ENCODE results near the gene STEAP3. TPM values are rescaled to one million over a fixed set of nuclear protein-coding genes. Genes with fewer than 3 reads are reported as not detected.

Gene STEAP3
- total RNA-seq, 1 donor from 2014 or later, result 38.8 TPM

GRCh38 chr2:119222863-119223520 is 642 bp upstream of the STEAP3 start:
- DNase-seq (ENCODE audit: low read depth), result no peak
- TF ChIP-seq CTCF (IDR thresholded peaks at IDR 0.05; ENCODE audit: insufficient read depth, low read length, poor library complexity, severe bottlenecking), result no peak
- H3K36me3 ChIP-seq (ENCODE audit: control insufficient read depth, insufficient read depth, low read length), result no peaks in the 10 kb centered on the region
- no peaks in the 10 kb centered on the region for H3K27me3 ChIP-seq (ENCODE audit: control insufficient read depth, insufficient read depth, low read length)
- H3K4me3 ChIP-seq (ENCODE audit: low read depth, low read length), result peak overlapping the region; percentile 59

- Histone ChIP-seq H3K27me3 (ENCODE audit: control insufficient read depth, insufficient read depth, low read length) (no peaks in the 10 kb centered on the region), H3K36me3 (ENCODE audit: control insufficient read depth, insufficient read depth, low read length) (no peaks in the 10 kb centered on the region), H3K4me3 (ENCODE audit: low read depth, low read length) (peak overlapping the region; percentile 59)
- no peak for TF ChIP-seq CTCF (IDR thresholded peaks at IDR 0.05; ENCODE audit: insufficient read depth, low read length, poor library complexity, severe bottlenecking)
- DNase-seq (ENCODE audit: low read depth), result no peak
Observed at GRCh38 chr2:119224391-119225104, 914 bp downstream of the STEAP3 start.

- DNase-seq (ENCODE audit: low read depth), result no peak
- no peak for TF ChIP-seq CTCF (IDR thresholded peaks at IDR 0.05; ENCODE audit: insufficient read depth, low read length, poor library complexity, severe bottlenecking)
- Histone ChIP-seq H3K4me3 (ENCODE audit: low read depth, low read length) (no peak overlapping the region), H3K36me3 (ENCODE audit: control insufficient read depth, insufficient read depth, low read length) (no peaks in the 10 kb centered on the region), H3K27me3 (ENCODE audit: control insufficient read depth, insufficient read depth, low read length) (no peaks in the 10 kb centered on the region)
Observed at GRCh38 chr2:119225105-119225865, 1.7 kb downstream of the STEAP3 start.

GRCh38 chr2:119225926-119226325 is 2.3 kb downstream of the STEAP3 start:
- no peak for DNase-seq (ENCODE audit: low read depth)

GRCh38 chr2:119227346-119227745 is 3.7 kb downstream of the STEAP3 start:
- Histone ChIP-seq H3K36me3 (ENCODE audit: control insufficient read depth, insufficient read depth, low read length) (no peaks in the 10 kb centered on the region), H3K4me3 (ENCODE audit: low read depth, low read length) (no peak overlapping the region), H3K27me3 (ENCODE audit: control insufficient read depth, insufficient read depth, low read length) (no peaks in the 10 kb centered on the region)
- no peak for TF ChIP-seq CTCF (IDR thresholded peaks at IDR 0.05; ENCODE audit: insufficient read depth, low read length, poor library complexity, severe bottlenecking)
- DNase-seq (ENCODE audit: low read depth), result no peak

More at GRCh38 chr2:119225926-119226325, 2.3 kb downstream of the STEAP3 start:
- Histone ChIP-seq H3K27me3 (ENCODE audit: control insufficient read depth, insufficient read depth, low read length) (no peaks in the 10 kb centered on the region), H3K36me3 (ENCODE audit: control insufficient read depth, insufficient read depth, low read length) (no peaks in the 10 kb centered on the region), H3K4me3 (ENCODE audit: low read depth, low read length) (no peak overlapping the region)
- TF ChIP-seq CTCF (IDR thresholded peaks at IDR 0.05; ENCODE audit: insufficient read depth, low read length, poor library complexity, severe bottlenecking), result no peak
